HepG2 (cell line): ENCODE data around the gene BRAF.

Source experiments
- AHDC1 ChIP-seq: sonication (generic); formaldehyde crosslinking; IDR thresholded peaks from 2 replicates; pipeline ENCODE4 v1.5.1; 2020; ENCODE audit warnings: mild to moderate bottlenecking, missing genetic modification reagents, borderline replicate concordance
- EP300 ChIP-seq, 3 experiments: sonication (generic) in 1 of 3; formaldehyde crosslinking in 1 of 3; IDR thresholded peaks; 2 replicates each; pipeline versions ENCODE4 v1.5.1 to v1.6.1; 2011 to 2020; ENCODE audit warnings: low read depth in 2 of 3, low read length in 2 of 3, borderline replicate concordance in 1 of 3, improper control_type of control experiment in 1 of 3, mild to moderate bottlenecking in 1 of 3, missing genetic modification reagents in 1 of 3, moderate library complexity in 1 of 3
- FOXP1 ChIP-seq, 2 experiments: fragments of 450-650 bp in 1 of 2; IDR thresholded peaks; 2 replicates each; pipeline ENCODE4 v1.6.1; 2017 to 2018; ENCODE audit warnings: antibody characterized with exemption in 1 of 2
- FOXP4 ChIP-seq: sonication (generic); formaldehyde crosslinking; IDR thresholded peaks from 2 replicates; pipeline ENCODE4 v1.4.0; 2020; ENCODE audit warnings: missing genetic modification reagents
- MAFF ChIP-seq: IDR thresholded peaks from 2 replicates; pipeline ENCODE4 v1.6.1; 2011; ENCODE audit warnings: low read depth, low read length, improper control_type of control experiment
- MYC ChIP-seq: sonication (generic); formaldehyde crosslinking; IDR thresholded peaks from 2 replicates; pipeline ENCODE4 v1.9.0; 2021; ENCODE audit warnings: missing genetic modification reagents, borderline replicate concordance
- PCBP2 ChIP-seq: fragments of 200-400 bp; formaldehyde crosslinking; optimal IDR thresholded peaks from 2 replicates; pipeline ENCODE3; 2018; ENCODE audit warnings: low read length, low read depth; ENCODE audit not compliant: poor library complexity, severe bottlenecking
- POLR2A ChIP-seq, 2 experiments: IDR thresholded peaks; 2 replicates each; pipeline ENCODE4 v1.6.1; 2011; ENCODE audit warnings: low read depth in 2 of 2, low read length in 2 of 2, mild to moderate bottlenecking in 1 of 2, moderate library complexity in 1 of 2; ENCODE audit not compliant: insufficient read depth in 1 of 2
- SP2 ChIP-seq: sonication (generic); formaldehyde crosslinking; IDR thresholded peaks from 2 replicates; pipeline ENCODE4 v1.5.1; 2020; ENCODE audit warnings: mild to moderate bottlenecking, missing genetic modification reagents
- TSC22D2 ChIP-seq: sonication (generic); formaldehyde crosslinking; IDR thresholded peaks from 2 replicates; pipeline ENCODE4 v1.5.1; 2020; ENCODE audit warnings: missing genetic modification reagents, mild to moderate bottlenecking, borderline replicate concordance
- ZFX ChIP-seq: sonication (generic); formaldehyde crosslinking; IDR thresholded peaks from 2 replicates; pipeline ENCODE4 v1.4.0; 2020; ENCODE audit warnings: mild to moderate bottlenecking, low read depth, missing genetic modification reagents, moderate library complexity
- ZFYVE20 ChIP-seq: sonication (generic); formaldehyde crosslinking; IDR thresholded peaks from 2 replicates; pipeline ENCODE4 v1.8.0; 2023; ENCODE audit warnings: low read depth, mild to moderate bottlenecking, moderate library complexity, missing genetic modification reagents, borderline replicate concordance
- ZNF512 ChIP-seq: sonication (generic); formaldehyde crosslinking; IDR thresholded peaks from 2 replicates; pipeline ENCODE4 v1.4.0; 2020; ENCODE audit warnings: mild to moderate bottlenecking, missing genetic modification reagents
- TF ChIP-seq, protein P1 (sequence below): IDR thresholded peaks from 2 replicates; pipeline ENCODE4 v1.6.1; 2016; ENCODE audit warnings: low read depth, control low read depth

GRCh38 chr7:140767418-140767817 is 157.3 kb downstream of the BRAF start:
- TF ChIP-seq, protein P1, sequence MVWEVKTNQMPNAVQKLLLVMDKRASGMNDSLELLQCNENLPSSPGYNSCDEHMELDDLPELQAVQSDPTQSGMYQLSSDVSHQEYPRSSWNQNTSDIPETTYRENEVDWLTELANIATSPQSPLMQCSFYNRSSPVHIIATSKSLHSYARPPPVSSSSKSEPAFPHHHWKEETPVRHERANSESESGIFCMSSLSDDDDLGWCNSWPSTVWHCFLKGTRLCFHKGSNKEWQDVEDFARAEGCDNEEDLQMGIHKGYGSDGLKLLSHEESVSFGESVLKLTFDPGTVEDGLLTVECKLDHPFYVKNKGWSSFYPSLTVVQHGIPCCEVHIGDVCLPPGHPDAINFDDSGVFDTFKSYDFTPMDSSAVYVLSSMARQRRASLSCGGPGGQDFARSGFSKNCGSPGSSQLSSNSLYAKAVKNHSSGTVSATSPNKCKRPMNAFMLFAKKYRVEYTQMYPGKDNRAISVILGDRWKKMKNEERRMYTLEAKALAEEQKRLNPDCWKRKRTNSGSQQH: no peak
- TF ChIP-seq POLR2A (IDR thresholded peaks at IDR 0.05; ENCODE audit: insufficient read depth in 1 of 2, low read depth in 2 of 2, low read length in 2 of 2): no peak
- no peak for TF ChIP-seq MYC (CRISPR knock-in tag)
- no peak for TF ChIP-seq FOXP4 (CRISPR knock-in tag)
- no peak for TF ChIP-seq ZFX (CRISPR knock-in tag)
- TF ChIP-seq EP300 (IDR thresholded peaks at IDR 0.05; ENCODE audit: low read depth in 2 of 2, low read length in 2 of 2): no peak
- TF ChIP-seq EP300 (CRISPR knock-in tag; IDR thresholded peaks at IDR 0.05; ENCODE audit: borderline replicate concordance): no peak
- TF ChIP-seq AHDC1 (CRISPR knock-in tag): no peak
- TF ChIP-seq TSC22D2: no peak
- no peak for TF ChIP-seq SP2
- no peak for TF ChIP-seq ZFYVE20 (CRISPR knock-in tag)
- no peak for TF ChIP-seq ZNF512
- no peak for TF ChIP-seq PCBP2
- no peak for TF ChIP-seq MAFF
- no peak for TF ChIP-seq FOXP1 (IDR thresholded peaks at IDR 0.05)
- no peak for TF ChIP-seq FOXP1 (CRISPR knock-in tag; IDR thresholded peaks at IDR 0.05)
